HEK293 (cell line): ENCODE results near the gene GUCY2D.

Source experiments
- CTCF ChIA-PET: fragments of 350-600 bp; formaldehyde crosslinking; extraction: SDS; loops from one replicate; lab custom pipeline; 2021; ENCODE audit warnings: antibody characterized with exemption; lab: Yijun Ruan, JAX
- POLR2A ChIA-PET: fragments of 300-600 bp; formaldehyde crosslinking; extraction: SDS; loops from one replicate; lab custom pipeline; 2020; ENCODE audit warnings: antibody characterized with exemption, inconsistent platforms; lab: Yijun Ruan, JAX
- H3K27ac ChIP-seq: fragments of 200-500 bp; sonication (Bioruptor generic); 2 replicates; pipeline ENCODE4 v1.5.1; 2014; ENCODE audit warnings: low read depth, low read length, control low read depth, inconsistent platforms; ENCODE audit errors: extremely low read depth
- H3K36me3 ChIP-seq, 2 experiments: fragments of 200-500 bp in 1 of 2; sonication (Bioruptor generic) in 1 of 2; 1 replicate in 1 of 2; 2 replicates in 1 of 2; pipeline ENCODE4 v1.5.1; 2014 to 2017; ENCODE audit warnings: inconsistent platforms in 2 of 2, low read length in 2 of 2; ENCODE audit not compliant: control insufficient read depth in 2 of 2, insufficient read depth in 1 of 2
- H3K4me1 ChIP-seq: fragments of 200-500 bp; sonication (Bioruptor generic); 2 replicates; pipeline ENCODE4 v1.5.1; 2014; ENCODE audit warnings: mild to moderate bottlenecking, low read length, inconsistent platforms; ENCODE audit not compliant: control insufficient read depth, insufficient read depth
- H3K4me3 ChIP-seq: 2 replicates; pipeline ENCODE4 v1.5.1; 2011; ENCODE audit warnings: low read depth, mild to moderate bottlenecking, control low read depth, low read length, moderate library complexity
- H3K9me3 ChIP-seq: fragments of 200-500 bp; sonication (Bioruptor generic); 2 replicates; pipeline ENCODE4 v1.5.1; 2014; ENCODE audit warnings: low read depth, low read length, inconsistent platforms; ENCODE audit not compliant: control insufficient read depth, insufficient read depth
- MZF1 ChIP-seq: fragments of 450-650 bp; formaldehyde crosslinking; IDR thresholded peaks from 2 replicates; pipeline ENCODE4 v1.5.1; 2017; ENCODE audit warnings: missing biosample characterization, missing genetic modification characterization, borderline replicate concordance
- ZNF121 ChIP-seq: fragments of 450-650 bp; formaldehyde crosslinking; IDR thresholded peaks from 2 replicates; pipeline ENCODE4 v1.5.1; 2016; ENCODE audit warnings: missing biosample characterization, missing genetic modification characterization
- ZNF132 ChIP-seq: fragments of 450-650 bp; formaldehyde crosslinking; IDR thresholded peaks from 2 replicates; pipeline ENCODE4 v1.5.1; 2017; ENCODE audit warnings: missing biosample characterization, missing genetic modification characterization, borderline replicate concordance
- ZNF394 ChIP-seq: fragments of 450-650 bp; formaldehyde crosslinking; IDR thresholded peaks from 2 replicates; pipeline ENCODE4 v1.5.1; 2016; ENCODE audit warnings: missing biosample characterization, missing genetic modification characterization, mild to moderate bottlenecking, moderate library complexity, borderline replicate concordance
- ZNF404 ChIP-seq: fragments of 450-650 bp; formaldehyde crosslinking; IDR thresholded peaks from 2 replicates; pipeline ENCODE4 v1.5.1; 2017; ENCODE audit warnings: missing biosample characterization, missing genetic modification characterization
- ZNF530 ChIP-seq: fragments of 450-650 bp; formaldehyde crosslinking; IDR thresholded peaks from 2 replicates; pipeline ENCODE4 v1.5.1; 2016; ENCODE audit warnings: low read depth, missing biosample characterization, missing genetic modification characterization
- ZNF544 ChIP-seq: fragments of 450-650 bp; formaldehyde crosslinking; IDR thresholded peaks from 2 replicates; pipeline ENCODE4 v1.5.0; 2017; ENCODE audit warnings: missing biosample characterization, missing genetic modification characterization
- ZNF558 ChIP-seq: fragments of 450-650 bp; formaldehyde crosslinking; IDR thresholded peaks from 2 replicates; pipeline ENCODE4 v1.5.1; 2016; ENCODE audit warnings: missing biosample characterization, missing genetic modification characterization
- ZNF561 ChIP-seq: fragments of 450-650 bp; IDR thresholded peaks from 2 replicates; pipeline ENCODE4 v1.5.1; 2018; ENCODE audit warnings: missing biosample characterization, missing genetic modification characterization, borderline replicate concordance
- ZNF624 ChIP-seq: fragments of 450-650 bp; formaldehyde crosslinking; IDR thresholded peaks from 2 replicates; pipeline ENCODE4 v1.5.1; 2017; ENCODE audit warnings: missing biosample characterization, missing genetic modification characterization
- ZNF664 ChIP-seq: fragments of 450-650 bp; formaldehyde crosslinking; IDR thresholded peaks from 2 replicates; pipeline ENCODE4 v1.5.1; 2016; ENCODE audit warnings: missing biosample characterization, missing genetic modification characterization
- ZNF707 ChIP-seq: fragments of 450-650 bp; formaldehyde crosslinking; IDR thresholded peaks from 2 replicates; pipeline ENCODE4 v1.5.1; 2016; ENCODE audit warnings: missing biosample characterization, missing genetic modification characterization
- ZNF785 ChIP-seq: fragments of 450-650 bp; formaldehyde crosslinking; IDR thresholded peaks from 2 replicates; pipeline ENCODE4 v1.5.1; 2016; ENCODE audit warnings: missing biosample characterization, missing genetic modification characterization
- TF ChIP-seq, protein P1 (sequence below): fragments of 450-650 bp; formaldehyde crosslinking; IDR thresholded peaks from 2 replicates; pipeline ENCODE4 v1.5.1; 2016; ENCODE audit warnings: missing biosample characterization, missing genetic modification characterization
- TF ChIP-seq, protein P2 (sequence below): fragments of 450-650 bp; IDR thresholded peaks from 2 replicates; pipeline ENCODE4 v1.5.1; 2018; ENCODE audit warnings: missing biosample characterization, mild to moderate bottlenecking, missing genetic modification characterization
- TF ChIP-seq, protein P3 (sequence below): fragments of 450-650 bp; formaldehyde crosslinking; IDR thresholded peaks from 2 replicates; pipeline ENCODE4 v1.5.1; 2016; ENCODE audit warnings: missing biosample characterization, missing genetic modification characterization, low read depth
- TF ChIP-seq, protein P4 (sequence below): fragments of 450-650 bp; formaldehyde crosslinking; IDR thresholded peaks from 2 replicates; pipeline ENCODE4 v1.5.1; 2016; ENCODE audit warnings: missing biosample characterization, missing genetic modification characterization
- TF ChIP-seq, protein P5 (sequence below): fragments of 450-650 bp; formaldehyde crosslinking; IDR thresholded peaks from 2 replicates; pipeline ENCODE4 v1.5.1; 2017; ENCODE audit warnings: missing biosample characterization, missing genetic modification characterization
- TF ChIP-seq, protein P6 (sequence below): fragments of 450-650 bp; formaldehyde crosslinking; IDR thresholded peaks from 2 replicates; pipeline ENCODE4 v1.5.1; 2016; ENCODE audit warnings: missing biosample characterization, missing genetic modification characterization

The GUCY2D gene

DNA sequence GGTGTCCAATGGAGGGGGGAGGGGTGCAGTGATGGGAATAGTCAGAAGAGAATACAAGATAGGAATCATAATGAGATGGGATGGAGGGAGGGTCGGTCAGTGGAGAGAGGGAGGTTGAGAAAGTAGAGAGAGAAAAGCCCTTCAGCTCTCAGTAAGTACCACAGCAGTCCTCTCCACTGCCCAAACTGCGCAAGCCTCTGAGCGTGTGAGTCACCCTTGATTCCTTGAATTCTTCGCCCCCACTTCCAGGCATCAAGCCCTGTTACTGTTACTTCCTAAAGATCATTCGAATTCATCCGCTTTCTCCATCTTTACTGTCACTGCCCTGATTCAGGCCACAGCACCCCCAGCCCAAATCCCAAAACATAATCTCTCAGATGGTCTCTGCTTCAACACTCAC lies 2.5 kb downstream of the GUCY2D start:
- ChIA-PET CTCF (interaction anchor here (0.7 to 2.4 kb wide), 6 partner anchors 8 to 69 kb away, joined by 3 to 12 read pairs (median 8); no protein-coding TSS in a partner anchor), POLR2A (interaction anchor here (0.5 to 1.9 kb wide), 2 partner anchors 73 to 972 kb away, joined by 4 to 5 read pairs; partner anchors contain the start of genes CNTROB and TRAPPC1)
- no peaks in the 10 kb centered on the region for H3K9me3 ChIP-seq
- H3K36me3 ChIP-seq: no peaks in the 10 kb centered on the region
- H3K4me3 ChIP-seq: no peak overlapping the region
- no peaks in the 10 kb centered on the region for H3K4me1 ChIP-seq
- TF ChIP-seq, protein P1, sequence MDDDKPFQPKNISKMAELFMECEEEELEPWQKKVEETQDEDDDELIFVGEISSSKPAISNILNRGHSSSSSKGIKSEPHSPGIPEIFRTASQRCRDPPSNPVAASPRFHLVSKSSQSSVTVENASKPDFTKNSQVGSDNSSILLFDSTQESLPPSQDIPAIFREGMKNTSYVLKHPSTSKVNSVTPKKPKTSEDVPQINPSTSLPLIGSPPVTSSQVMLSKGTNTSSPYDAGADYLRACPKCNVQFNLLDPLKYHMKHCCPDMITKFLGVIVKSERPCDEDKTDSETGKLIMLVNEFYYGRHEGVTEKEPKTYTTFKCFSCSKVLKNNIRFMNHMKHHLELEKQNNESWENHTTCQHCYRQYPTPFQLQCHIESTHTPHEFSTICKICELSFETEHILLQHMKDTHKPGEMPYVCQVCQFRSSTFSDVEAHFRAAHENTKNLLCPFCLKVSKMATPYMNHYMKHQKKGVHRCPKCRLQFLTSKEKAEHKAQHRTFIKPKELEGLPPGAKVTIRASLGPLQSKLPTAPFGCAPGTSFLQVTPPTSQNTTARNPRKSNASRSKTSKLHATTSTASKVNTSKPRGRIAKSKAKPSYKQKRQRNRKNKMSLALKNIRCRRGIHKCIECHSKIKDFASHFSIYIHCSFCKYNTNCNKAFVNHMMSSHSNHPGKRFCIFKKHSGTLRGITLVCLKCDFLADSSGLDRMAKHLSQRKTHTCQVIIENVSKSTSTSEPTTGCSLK: no peak
- TF ChIP-seq, protein P2, sequence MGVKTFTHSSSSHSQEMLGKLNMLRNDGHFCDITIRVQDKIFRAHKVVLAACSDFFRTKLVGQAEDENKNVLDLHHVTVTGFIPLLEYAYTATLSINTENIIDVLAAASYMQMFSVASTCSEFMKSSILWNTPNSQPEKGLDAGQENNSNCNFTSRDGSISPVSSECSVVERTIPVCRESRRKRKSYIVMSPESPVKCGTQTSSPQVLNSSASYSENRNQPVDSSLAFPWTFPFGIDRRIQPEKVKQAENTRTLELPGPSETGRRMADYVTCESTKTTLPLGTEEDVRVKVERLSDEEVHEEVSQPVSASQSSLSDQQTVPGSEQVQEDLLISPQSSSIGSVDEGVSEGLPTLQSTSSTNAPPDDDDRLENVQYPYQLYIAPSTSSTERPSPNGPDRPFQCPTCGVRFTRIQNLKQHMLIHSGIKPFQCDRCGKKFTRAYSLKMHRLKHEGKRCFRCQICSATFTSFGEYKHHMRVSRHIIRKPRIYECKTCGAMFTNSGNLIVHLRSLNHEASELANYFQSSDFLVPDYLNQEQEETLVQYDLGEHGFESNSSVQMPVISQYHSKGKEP: no peak
- TF ChIP-seq ZNF664 (tag by site-specific recombination) (no peak), ZNF530 (no peak), ZNF707 (tag by site-specific recombination) (no peak), ZNF561 (tag by site-specific recombination) (no peak), ZNF624 (tag by site-specific recombination) (no peak), ZNF121 (tag by site-specific recombination) (no peak), ZNF558 (tag by site-specific recombination) (no peak), MZF1 (tag by site-specific recombination) (no peak), ZNF544 (tag by site-specific recombination) (no peak), ZNF404 (tag by site-specific recombination) (no peak), ZNF785 (tag by site-specific recombination) (no peak), ZNF394 (no peak), ZNF132 (tag by site-specific recombination) (no peak)
- TF ChIP-seq, protein P3, sequence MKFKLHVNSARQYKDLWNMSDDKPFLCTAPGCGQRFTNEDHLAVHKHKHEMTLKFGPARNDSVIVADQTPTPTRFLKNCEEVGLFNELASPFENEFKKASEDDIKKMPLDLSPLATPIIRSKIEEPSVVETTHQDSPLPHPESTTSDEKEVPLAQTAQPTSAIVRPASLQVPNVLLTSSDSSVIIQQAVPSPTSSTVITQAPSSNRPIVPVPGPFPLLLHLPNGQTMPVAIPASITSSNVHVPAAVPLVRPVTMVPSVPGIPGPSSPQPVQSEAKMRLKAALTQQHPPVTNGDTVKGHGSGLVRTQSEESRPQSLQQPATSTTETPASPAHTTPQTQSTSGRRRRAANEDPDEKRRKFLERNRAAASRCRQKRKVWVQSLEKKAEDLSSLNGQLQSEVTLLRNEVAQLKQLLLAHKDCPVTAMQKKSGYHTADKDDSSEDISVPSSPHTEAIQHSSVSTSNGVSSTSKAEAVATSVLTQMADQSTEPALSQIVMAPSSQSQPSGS (tag by site-specific recombination): no peak
- TF ChIP-seq, protein P4, sequence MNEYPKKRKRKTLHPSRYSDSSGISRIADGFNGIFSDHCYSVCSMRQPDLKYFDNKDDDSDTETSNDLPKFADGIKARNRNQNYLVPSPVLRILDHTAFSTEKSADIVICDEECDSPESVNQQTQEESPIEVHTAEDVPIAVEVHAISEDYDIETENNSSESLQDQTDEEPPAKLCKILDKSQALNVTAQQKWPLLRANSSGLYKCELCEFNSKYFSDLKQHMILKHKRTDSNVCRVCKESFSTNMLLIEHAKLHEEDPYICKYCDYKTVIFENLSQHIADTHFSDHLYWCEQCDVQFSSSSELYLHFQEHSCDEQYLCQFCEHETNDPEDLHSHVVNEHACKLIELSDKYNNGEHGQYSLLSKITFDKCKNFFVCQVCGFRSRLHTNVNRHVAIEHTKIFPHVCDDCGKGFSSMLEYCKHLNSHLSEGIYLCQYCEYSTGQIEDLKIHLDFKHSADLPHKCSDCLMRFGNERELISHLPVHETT (tag by site-specific recombination): no peak
- TF ChIP-seq, protein P5, sequence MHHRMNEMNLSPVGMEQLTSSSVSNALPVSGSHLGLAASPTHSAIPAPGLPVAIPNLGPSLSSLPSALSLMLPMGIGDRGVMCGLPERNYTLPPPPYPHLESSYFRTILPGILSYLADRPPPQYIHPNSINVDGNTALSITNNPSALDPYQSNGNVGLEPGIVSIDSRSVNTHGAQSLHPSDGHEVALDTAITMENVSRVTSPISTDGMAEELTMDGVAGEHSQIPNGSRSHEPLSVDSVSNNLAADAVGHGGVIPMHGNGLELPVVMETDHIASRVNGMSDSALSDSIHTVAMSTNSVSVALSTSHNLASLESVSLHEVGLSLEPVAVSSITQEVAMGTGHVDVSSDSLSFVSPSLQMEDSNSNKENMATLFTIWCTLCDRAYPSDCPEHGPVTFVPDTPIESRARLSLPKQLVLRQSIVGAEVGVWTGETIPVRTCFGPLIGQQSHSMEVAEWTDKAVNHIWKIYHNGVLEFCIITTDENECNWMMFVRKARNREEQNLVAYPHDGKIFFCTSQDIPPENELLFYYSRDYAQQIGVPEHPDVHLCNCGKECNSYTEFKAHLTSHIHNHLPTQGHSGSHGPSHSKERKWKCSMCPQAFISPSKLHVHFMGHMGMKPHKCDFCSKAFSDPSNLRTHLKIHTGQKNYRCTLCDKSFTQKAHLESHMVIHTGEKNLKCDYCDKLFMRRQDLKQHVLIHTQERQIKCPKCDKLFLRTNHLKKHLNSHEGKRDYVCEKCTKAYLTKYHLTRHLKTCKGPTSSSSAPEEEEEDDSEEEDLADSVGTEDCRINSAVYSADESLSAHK: no peak
- TF ChIP-seq, protein P6, sequence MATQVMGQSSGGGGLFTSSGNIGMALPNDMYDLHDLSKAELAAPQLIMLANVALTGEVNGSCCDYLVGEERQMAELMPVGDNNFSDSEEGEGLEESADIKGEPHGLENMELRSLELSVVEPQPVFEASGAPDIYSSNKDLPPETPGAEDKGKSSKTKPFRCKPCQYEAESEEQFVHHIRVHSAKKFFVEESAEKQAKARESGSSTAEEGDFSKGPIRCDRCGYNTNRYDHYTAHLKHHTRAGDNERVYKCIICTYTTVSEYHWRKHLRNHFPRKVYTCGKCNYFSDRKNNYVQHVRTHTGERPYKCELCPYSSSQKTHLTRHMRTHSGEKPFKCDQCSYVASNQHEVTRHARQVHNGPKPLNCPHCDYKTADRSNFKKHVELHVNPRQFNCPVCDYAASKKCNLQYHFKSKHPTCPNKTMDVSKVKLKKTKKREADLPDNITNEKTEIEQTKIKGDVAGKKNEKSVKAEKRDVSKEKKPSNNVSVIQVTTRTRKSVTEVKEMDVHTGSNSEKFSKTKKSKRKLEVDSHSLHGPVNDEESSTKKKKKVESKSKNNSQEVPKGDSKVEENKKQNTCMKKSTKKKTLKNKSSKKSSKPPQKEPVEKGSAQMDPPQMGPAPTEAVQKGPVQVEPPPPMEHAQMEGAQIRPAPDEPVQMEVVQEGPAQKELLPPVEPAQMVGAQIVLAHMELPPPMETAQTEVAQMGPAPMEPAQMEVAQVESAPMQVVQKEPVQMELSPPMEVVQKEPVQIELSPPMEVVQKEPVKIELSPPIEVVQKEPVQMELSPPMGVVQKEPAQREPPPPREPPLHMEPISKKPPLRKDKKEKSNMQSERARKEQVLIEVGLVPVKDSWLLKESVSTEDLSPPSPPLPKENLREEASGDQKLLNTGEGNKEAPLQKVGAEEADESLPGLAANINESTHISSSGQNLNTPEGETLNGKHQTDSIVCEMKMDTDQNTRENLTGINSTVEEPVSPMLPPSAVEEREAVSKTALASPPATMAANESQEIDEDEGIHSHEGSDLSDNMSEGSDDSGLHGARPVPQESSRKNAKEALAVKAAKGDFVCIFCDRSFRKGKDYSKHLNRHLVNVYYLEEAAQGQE (tag by site-specific recombination): no peak
- H3K27ac ChIP-seq: no peak overlapping the region
